ENCODE measurements around the gene KBTBD6. TPM values are rescaled to one million over a fixed set of nuclear protein-coding genes. Genes with fewer than 3 reads are reported as not detected.
"Not testable (repeated sequence)": the region's sequence is repeated elsewhere in the genome, so short reads cannot be mapped to it uniquely, and the experiment has no call there.

The KBTBD6 gene
- total RNA-seq, 1 donor from 2014 or later, result 20.9 TPM

DNA sequence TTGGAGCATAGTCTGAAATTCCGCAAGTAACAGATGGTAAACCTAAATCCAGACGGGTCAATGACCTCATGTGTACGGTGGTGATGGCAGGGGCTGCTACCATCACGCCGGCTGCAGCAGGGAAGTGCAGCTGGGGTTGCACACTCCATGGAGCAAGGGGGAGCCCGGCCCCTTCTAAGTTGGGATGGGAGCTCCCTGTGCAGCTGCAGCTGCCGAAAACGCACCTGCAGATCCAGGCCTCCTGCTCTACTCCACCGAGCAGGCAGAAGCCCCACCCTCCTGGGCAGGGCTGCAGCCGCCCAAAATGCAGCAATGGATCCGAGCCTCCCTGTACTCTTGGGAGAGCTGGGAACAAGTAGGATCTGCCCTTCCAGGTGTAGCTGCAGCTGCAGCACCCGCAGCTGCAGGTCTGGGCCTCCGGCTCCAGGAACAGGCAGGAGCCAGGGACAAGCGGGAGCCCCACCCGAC is 25.5 kb downstream of the KBTBD6 start:
- no peak overlapping the region for H3K27ac Mint-ChIP-seq (ENCODE audit: unreplicated experiment)
- peaks cover under 1% of the 10 kb centered on the region for H3K4me1 Mint-ChIP-seq
- H3K36me3 Mint-ChIP-seq (ENCODE audit: low read depth), result no peaks in the 10 kb centered on the region
- no peak overlapping the region for H3K4me3 Mint-ChIP-seq
- no peak for DNase-seq (ENCODE audit: low read depth, low spot score)
- H3K27me3 Mint-ChIP-seq (ENCODE audit: low read depth), result no peaks in the 10 kb centered on the region
- TF ChIP-seq, protein P1, sequence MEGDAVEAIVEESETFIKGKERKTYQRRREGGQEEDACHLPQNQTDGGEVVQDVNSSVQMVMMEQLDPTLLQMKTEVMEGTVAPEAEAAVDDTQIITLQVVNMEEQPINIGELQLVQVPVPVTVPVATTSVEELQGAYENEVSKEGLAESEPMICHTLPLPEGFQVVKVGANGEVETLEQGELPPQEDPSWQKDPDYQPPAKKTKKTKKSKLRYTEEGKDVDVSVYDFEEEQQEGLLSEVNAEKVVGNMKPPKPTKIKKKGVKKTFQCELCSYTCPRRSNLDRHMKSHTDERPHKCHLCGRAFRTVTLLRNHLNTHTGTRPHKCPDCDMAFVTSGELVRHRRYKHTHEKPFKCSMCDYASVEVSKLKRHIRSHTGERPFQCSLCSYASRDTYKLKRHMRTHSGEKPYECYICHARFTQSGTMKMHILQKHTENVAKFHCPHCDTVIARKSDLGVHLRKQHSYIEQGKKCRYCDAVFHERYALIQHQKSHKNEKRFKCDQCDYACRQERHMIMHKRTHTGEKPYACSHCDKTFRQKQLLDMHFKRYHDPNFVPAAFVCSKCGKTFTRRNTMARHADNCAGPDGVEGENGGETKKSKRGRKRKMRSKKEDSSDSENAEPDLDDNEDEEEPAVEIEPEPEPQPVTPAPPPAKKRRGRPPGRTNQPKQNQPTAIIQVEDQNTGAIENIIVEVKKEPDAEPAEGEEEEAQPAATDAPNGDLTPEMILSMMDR (conservative IDR thresholded peaks at IDR 0.05), result no peak
- H3K9me3 Mint-ChIP-seq, result no peaks in the 10 kb centered on the region

DNA sequence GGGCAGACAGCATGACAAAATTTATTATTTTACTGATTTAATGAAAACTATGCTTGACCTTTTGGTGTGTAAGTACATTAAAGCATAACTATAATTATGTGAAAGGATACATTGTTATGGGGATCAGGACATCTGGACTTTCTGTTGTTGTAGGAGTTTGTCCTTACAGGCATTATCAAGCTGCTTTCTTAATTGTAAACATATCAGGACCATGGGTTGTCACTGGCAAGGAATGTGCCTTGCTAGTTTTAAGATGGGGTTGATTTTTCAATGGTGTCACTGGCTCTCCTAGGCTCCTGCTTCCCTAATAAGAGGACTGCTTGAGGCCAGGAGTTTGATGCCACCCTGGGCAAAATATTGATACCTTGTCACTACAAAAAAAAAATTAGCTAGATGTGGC is 32.6 kb downstream of the KBTBD6 start:
- H3K4me1 Mint-ChIP-seq, result peaks cover 19% of the 10 kb centered on the region
- H3K27me3 Mint-ChIP-seq (ENCODE audit: low read depth), result no peaks in the 10 kb centered on the region
- H3K27ac Mint-ChIP-seq (ENCODE audit: unreplicated experiment), result no peak overlapping the region
- H3K9me3 Mint-ChIP-seq, result no peaks in the 10 kb centered on the region
- H3K36me3 Mint-ChIP-seq (ENCODE audit: low read depth), result no peaks in the 10 kb centered on the region
- DNase-seq (ENCODE audit: low read depth, low spot score), result no peak
- no peak overlapping the region for H3K4me3 Mint-ChIP-seq
- TF ChIP-seq, protein P1 (conservative IDR thresholded peaks at IDR 0.05), result no peak

DNA sequence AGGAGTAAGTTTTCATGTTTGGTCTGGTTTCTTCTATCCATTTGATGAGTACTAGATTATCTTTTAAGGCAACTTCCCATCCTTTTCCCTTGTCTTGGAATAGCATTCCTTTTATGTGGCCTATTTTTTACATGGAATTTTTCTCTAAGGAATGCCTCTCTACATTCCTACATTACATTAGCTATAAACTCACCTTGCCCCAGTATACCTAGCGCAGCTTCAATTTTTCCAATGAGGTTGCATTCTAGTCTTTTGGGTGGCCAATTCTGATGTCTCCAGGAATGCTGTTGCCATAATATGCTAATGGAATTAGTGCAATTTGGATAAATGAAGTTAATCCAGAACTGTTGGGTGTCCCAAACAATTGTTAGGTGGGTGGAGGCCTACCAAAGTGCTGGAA is 33.8 kb downstream of the KBTBD6 start:
- H3K27me3 Mint-ChIP-seq (ENCODE audit: low read depth), result no peaks in the 10 kb centered on the region
- peaks cover 19% of the 10 kb centered on the region for H3K4me1 Mint-ChIP-seq
- no peak overlapping the region for H3K4me3 Mint-ChIP-seq
- no peaks in the 10 kb centered on the region for H3K9me3 Mint-ChIP-seq
- H3K36me3 Mint-ChIP-seq (ENCODE audit: low read depth), result no peaks in the 10 kb centered on the region
- TF ChIP-seq, protein P1 (conservative IDR thresholded peaks at IDR 0.05), result no peak
- DNase-seq (ENCODE audit: low read depth, low spot score), result no peak
- no peak overlapping the region for H3K27ac Mint-ChIP-seq (ENCODE audit: unreplicated experiment)

DNA sequence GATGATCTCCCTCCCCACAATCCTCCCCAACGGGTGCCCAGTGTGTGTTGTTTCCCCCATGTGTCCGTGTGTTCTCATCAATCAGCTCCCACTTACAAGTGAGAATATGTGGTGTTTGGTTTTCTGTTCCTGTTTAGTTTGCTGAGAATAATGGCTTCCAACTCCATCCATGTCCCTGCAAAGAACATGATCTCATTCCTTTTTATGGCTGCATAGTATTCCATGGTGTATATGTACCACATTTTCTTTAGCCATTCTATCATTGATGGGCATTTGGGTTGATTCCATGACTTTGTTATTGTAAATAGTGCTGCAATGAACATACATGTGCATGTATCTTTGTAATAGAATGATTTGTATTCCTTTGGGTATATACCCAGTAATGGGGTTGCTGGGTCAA is 36.9 kb downstream of the KBTBD6 start:
- H3K9me3 Mint-ChIP-seq; DNase-seq (ENCODE audit: low read depth, low spot score): not testable (repeated sequence)

DNA sequence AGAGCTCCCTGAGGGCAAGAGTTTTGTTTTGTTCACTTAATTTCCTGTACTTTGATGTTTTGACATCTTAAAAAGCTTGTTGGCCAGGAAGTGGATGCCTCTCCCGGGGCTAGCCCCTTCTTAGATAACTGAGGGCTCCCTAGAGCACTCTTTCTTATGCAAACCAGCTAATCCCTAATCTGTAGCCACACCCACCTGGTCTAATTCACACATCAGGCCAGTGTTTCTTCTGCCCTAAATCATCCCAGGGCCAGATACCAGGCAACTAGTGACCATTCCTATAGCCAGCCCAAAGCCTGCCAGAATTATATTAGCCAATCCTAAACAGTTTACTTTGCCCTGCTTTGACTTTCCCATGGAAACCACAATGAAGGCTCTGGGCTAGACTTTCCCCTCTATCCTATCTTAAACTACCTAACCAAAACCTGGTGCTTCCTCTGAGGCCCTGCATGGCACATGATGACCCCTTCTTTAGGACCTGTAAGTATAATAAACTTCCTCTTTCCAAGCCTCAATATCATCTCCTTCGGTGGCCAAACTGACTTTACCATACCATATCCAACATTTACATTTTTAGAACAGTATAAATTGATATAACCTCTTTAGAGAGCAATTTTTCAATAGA is 46.5 kb downstream of the KBTBD6 start:
- DNase-seq (ENCODE audit: low read depth, low spot score), result no peak
- Mint-ChIP-seq H3K4me3 (no peak overlapping the region), H3K27me3 (ENCODE audit: low read depth) (no peaks in the 10 kb centered on the region), H3K9me3 (no peaks in the 10 kb centered on the region), H3K36me3 (ENCODE audit: low read depth) (peaks cover 10% of the 10 kb centered on the region), H3K27ac (ENCODE audit: unreplicated experiment) (no peak overlapping the region), H3K4me1 (no peaks in the 10 kb centered on the region)
- TF ChIP-seq, protein P1 (conservative IDR thresholded peaks at IDR 0.05), result no peak

More for the DNA sequence above, 36.9 kb downstream of the KBTBD6 start:
- H3K27me3 Mint-ChIP-seq (ENCODE audit: low read depth); H3K4me3 Mint-ChIP-seq; H3K36me3 Mint-ChIP-seq (ENCODE audit: low read depth); H3K27ac Mint-ChIP-seq (ENCODE audit: unreplicated experiment): not testable (repeated sequence)
- H3K4me1 Mint-ChIP-seq, result peaks cover 13% of the 10 kb centered on the region

DNA sequence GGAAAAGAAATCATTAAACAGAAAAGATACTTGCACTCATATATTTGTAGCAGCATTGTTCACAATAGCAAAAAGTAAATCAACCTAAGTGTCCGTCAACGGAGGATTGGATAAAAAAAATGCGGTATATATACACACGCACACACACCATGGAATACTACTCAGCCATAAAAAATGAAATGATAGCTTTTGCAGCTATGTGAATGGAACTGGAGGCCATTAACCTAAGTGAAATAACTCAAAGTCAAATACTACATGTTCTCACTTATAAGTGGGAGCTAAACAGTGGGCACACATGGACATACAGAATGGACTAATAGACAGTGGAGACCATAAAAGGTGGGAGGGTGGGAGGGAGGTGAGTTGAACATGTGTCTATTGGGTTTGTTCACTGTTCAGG is 52.9 kb downstream of the KBTBD6 start:
- TF ChIP-seq, protein P1 (conservative IDR thresholded peaks at IDR 0.05), result no peak
- no peaks in the 10 kb centered on the region for H3K27me3 Mint-ChIP-seq (ENCODE audit: low read depth)
- DNase-seq (ENCODE audit: low read depth, low spot score), result no peak
- H3K36me3 Mint-ChIP-seq (ENCODE audit: low read depth), result peaks cover 47% of the 10 kb centered on the region
- no peak overlapping the region for H3K4me3 Mint-ChIP-seq
- H3K27ac Mint-ChIP-seq (ENCODE audit: unreplicated experiment), result no peak overlapping the region
- no peaks in the 10 kb centered on the region for H3K4me1 Mint-ChIP-seq
- H3K9me3 Mint-ChIP-seq, result peaks cover 4% of the 10 kb centered on the region

Small RNA genes within 50 kb of the gene (microRNA-seq; reads per million reads assigned to microRNA genes)
- gene MIR3168, result not detected

Other genes with a start within 250 kb of the KBTBD6 start
- gene ELF1, start 113.5 kb downstream of the KBTBD6 start, total RNA-seq, result 18.0 and 19.2 TPM in 2 replicates
- 8.3 and 8.7 TPM in 2 replicates for gene WBP4, start 71.3 kb downstream of the KBTBD6 start, total RNA-seq
- 14.3 and 14.7 TPM in 2 replicates for gene KBTBD7, start 61.8 kb upstream of the KBTBD6 start, total RNA-seq
- gene MTRF1, start 130.8 kb upstream of the KBTBD6 start, total RNA-seq, result 16.1 and 17.2 TPM in 2 replicates
- gene NAA16, start 178.5 kb upstream of the KBTBD6 start, total RNA-seq, result 43.0 and 51.9 TPM in 2 replicates

All from neural crest cell (in vitro differentiated cells).